Kidney capillary endothelial cell (primary cell): ENCODE results near the gene RAD23B.

Source experiments
- DNase-seq: peaks from one replicate; pipeline ENCODE4 v3.0.0-alpha.2; 2018; ENCODE audit warnings: low spot score

RAD23B gene

GRCh38 chr9:107375001-107375400 is 91.9 kb downstream of the RAD23B start:
- no peak for DNase-seq

GRCh38 chr9:107375651-107376369 is 92.7 kb downstream of the RAD23B start:
- no peak for DNase-seq

GRCh38 chr9:107378006-107378405 is 94.9 kb downstream of the RAD23B start:
- DNase-seq = no peak
